ENCODE results near the gene PELI3. TPM values are rescaled to one million over a fixed set of nuclear protein-coding genes. Genes with fewer than 3 reads are reported as not detected.
"Not testable (repeated sequence)": the region's sequence is repeated elsewhere in the genome, so short reads cannot be mapped to it uniquely, and the experiment has no call there.

PELI3 gene
- 2.7 and 3.2 TPM in 2 replicates for total RNA-seq (2014; rRNA removed; shearing (Covaris generic))
- polyA plus RNA-seq (2014; cell fraction: nucleus; rRNA removed): 7.8 and 8.9 TPM in 2 replicates

DNA sequence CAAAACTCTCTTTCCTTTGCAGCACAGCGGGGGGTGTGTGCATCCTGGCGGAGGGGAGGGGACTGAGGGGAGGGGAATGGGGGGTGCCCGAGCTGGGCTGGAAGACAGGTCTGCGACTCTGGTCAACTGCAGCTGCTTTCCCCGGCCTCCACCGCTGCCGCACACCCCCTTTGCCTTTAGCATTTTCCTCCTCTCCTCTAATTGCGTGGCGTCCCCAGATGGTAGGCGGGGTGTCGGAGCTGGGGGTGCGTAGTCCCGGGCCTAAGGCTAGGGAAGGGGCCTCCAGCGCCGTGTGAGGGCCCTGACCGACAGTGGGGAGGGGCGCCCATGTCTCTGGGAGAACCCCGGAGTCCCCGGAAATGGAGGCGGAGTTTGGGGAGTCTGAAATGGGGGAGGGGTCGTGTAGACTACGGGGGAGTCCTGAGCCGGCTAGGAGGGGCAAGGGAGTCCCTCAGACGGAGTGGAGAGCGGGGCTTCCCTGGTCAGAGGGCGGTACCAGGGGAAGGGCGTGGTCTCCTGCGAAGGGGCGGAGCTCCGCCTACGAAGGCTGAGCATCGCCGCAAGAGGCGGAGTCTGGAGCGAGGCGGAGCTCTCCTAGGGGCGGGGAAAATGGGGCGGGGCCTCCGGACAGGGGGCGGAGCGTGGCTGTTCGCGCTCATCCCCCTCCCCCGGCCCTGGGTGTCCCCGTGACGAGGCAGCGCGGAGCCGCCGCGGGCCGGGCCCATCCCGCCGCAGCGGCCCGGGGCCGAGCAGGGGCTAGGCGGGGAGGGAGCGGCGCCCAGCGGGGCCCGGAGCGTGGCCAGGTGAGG, at the start of gene PELI3:
Gene PELI3, plus strand, starts transcription at position 681 of the 809 bp plus-strand sequence. CDS start 1,224 bp downstream, outside the sequence.
- DNase-seq (ENCODE audit: extremely low read depth, low read depth): peak; percentile 80

GRCh38 chr11:66417000-66417399, 49.7 kb upstream of the PELI3 start:
- no peak for DNase-seq (ENCODE audit: extremely low read depth, low read depth)

DNA sequence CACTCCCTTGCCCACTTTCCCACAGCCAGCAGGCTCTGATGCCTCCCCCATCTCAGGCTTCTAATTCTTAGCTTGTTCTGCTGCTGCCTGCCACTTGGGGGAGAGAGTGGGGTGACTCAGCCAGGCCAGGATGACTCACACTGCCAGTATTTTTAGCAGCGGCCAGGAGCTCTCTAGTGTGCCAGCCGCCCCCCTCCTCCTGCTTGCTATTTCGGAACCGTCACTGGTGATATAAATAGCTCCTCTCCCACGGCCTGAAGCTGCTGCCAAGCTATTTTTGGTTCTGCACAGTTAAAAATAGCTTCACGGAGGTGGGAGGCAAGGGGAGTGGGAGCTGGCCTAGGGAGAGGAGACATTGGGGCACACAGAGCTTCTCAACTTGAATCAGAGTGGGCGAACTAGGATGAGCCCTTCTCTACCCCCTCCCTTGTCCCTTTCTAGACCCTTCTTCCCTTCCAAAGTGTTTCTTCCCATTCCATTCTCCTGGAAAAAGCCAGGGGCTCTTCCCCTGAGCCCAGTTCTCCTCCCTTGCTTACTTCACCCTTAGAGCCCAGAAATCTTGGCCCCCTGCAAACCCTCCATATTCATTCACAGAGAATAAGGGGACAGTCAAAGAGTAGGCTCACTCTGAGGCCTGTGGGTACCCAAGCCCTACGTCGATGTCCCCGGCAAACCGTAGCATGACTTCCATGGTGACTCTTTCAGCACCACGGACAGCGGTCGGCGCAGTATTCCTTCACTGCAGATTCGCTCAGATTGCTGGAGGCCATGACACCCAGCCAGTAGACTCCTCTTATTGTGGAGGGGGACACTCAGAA, 48.3 kb upstream of the PELI3 start:
- DNase-seq (ENCODE audit: extremely low read depth, low read depth): peak; percentile 61

DNA sequence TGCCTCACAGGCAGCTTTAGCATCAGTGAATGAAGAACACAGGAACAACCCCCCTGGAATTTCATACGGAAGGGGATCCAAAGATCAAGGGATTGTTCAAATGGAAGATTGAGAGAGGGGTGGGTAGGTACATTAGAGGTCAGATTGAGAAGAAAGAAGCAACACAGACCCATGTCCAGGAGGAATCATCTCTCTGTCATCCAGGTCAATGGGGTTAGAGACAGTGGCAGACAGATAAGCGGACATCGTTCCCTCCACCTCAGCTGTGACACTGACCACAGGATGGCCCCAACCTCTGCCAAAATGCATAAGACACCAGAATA, 47.8 kb upstream of the PELI3 start:
- no peak for DNase-seq (ENCODE audit: extremely low read depth, low read depth)

- no peak for DNase-seq (ENCODE audit: extremely low read depth, low read depth)
Observed at GRCh38 chr11:66419825-66420224, 46.9 kb upstream of the PELI3 start.

GRCh38 chr11:66420671-66421476, 45.8 kb upstream of the PELI3 start, which contains the start of gene NPAS4:
Gene NPAS4, plus strand, starts transcription at chr11:66421035. Its CDS starts 145 bp downstream, at chr11:66421180.
- no peak for DNase-seq (ENCODE audit: extremely low read depth, low read depth)

DNA sequence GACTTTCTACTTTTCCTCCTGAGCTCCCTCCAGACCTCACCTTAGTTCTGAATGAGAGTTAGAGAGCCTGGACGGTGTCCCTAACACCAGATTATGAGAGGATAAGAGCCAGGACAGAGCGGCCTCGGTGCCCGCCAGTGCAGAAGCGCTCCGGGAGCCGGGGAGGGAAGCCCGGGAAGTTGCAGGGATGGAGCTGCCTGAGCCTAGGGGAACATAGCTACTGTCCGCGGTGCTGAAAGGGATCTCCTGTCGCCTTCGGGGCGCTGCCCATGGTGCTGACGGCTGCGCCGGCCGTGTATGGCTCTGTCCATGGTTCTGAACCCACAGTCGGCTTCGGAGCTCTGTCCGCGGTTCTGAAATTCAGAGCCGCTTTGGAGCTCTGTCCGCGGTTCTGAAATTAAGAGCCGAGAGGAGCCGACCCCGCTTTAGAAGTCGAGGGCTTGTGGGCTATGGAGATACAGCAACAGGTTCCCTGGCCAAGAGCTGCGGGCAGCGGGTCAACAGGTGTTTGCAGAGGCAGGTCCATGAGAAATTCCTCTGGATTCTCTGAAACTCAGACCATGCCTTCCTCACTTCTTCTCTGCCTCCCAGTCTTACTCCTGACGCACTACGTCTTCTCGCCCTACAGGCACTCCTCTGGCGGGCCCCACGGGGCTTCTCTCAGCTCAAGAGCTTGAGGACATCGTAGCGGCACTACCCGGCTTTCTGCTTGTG, 45.1 kb upstream of the PELI3 start:
- peak; percentile 83 for DNase-seq (ENCODE audit: extremely low read depth, low read depth)

- DNase-seq (ENCODE audit: extremely low read depth, low read depth): no peak
Observed at GRCh38 chr11:66426314-66426713, 40.4 kb upstream of the PELI3 start.

GRCh38 chr11:66428933-66429332, 37.8 kb upstream of the PELI3 start:
- no peak for DNase-seq (ENCODE audit: extremely low read depth, low read depth)

DNA sequence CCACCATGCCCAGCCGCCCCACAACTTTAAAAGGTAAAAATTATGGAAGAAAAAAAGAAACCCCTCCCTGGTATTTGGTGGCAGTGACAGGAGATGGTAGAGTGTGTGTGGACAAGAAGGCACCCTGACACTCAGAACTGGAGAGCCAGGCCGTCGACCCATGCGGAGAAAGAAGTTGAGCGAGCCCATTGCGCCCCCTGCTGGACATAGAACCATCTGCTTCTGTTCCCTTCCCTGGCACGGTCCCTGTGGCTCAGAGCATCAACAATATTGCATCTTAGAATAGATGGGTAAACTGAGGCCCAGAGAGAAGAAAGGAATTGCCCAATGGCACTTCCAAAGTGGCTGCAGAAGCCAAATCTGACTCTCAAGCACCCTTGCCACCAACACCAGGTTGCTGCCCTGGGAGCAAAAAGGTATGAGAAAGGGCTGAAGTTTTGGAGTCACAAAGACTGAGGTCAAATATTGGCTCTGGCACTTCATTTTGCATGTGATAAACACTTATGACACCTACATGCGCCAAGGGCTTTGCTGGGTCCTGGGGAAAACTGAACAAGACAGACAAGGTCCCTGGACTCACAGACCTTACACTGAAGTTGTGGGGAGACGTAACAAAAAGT, 36.6 kb upstream of the PELI3 start:
- DNase-seq (ENCODE audit: extremely low read depth, low read depth): peak; percentile 55

- DNase-seq (ENCODE audit: extremely low read depth, low read depth): not testable (repeated sequence)
Observed at GRCh38 chr11:66431287-66431686, 35.4 kb upstream of the PELI3 start.

DNA sequence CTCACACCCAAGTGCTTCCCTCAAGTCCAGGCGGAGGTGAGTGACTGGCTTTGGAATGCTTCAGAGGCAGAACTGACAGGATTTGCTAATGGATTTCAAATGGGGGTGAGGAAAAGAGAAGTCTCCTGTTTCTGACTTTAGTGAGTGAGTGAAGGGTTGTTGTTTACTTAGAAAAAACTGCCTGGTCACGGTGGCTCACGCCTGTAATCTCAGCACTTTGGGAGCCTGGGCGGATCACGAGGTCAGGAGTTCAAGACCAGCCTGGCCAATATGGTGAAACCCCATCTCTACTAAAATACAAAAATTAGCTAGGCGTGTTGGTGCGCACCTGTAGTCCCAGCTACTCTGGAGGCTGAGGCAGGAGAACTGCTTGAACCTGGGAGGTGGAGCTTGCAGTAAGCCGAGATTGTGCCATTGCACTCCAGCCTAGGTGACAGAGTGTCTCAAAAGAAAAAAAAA, 34.8 kb upstream of the PELI3 start:
- not testable (repeated sequence) for DNase-seq (ENCODE audit: extremely low read depth, low read depth)

DNA sequence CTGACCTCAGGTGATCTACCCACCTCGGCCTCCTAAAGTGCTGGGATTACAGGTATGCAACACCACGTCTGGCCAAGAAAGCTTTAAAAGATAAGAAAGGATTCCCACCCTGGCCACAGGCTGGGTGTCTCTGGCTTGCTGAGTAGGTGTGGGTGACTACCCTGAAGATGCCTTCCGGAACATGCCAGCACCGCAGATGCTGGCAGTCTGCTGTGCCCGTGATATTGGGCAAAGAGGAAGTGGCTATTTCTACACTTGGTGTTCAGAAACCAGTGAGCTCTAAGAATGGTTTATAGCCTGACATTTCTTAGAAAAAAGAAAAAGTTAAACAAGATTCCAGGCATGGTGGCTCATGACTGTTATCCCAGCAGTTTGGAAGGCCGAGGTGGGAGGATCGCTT, 34.1 kb upstream of the PELI3 start:
- no peak for DNase-seq (ENCODE audit: extremely low read depth, low read depth)

GRCh38 chr11:66437979-66438503, 28.7 kb upstream of the PELI3 start:
- no peak for DNase-seq (ENCODE audit: extremely low read depth, low read depth)

DNA sequence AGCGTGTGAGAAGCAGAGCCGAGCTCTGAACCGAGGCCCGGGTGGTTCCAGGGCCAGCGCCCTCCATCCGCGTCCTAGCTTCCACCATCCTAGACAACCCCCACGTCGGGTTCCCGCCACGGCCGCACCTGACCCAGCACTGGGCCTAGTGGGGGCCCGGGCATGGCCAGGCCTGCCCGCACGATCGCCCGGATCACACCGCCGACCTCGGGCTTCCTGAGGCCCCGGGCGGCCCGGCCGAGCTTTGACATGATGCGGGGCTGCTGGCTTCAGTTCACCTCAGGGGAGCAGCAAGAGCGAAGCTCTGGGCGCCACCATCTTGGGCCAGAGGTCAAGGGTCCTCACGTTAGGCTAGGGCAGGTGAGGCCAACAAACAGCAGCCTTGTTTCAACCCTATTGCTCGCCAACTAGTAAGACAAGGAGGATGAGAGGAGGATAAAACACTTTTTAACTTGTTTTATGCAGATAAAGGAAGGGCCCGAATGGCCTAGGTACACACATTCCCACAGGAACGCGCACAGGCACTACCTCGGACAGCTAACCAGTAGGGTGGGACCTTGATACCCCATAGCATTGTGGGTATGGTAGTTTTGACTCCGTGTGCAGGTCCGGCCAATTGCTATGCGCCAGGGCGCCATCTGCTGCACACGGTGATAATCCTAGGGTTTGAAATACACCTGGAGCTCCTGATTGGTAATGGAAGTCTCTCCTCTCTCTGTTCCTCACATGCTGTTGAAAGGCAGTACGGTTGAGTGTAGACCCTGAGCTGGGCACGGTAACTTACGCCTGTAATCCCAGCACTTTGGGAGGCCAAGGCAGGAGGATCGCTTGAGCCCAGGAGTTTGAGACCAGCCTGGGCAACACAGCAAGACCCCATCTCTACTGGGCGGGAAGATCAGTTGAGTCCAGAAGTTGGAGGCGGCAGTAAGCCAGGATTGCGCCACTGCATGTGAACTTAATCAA, 27.9 kb upstream of the PELI3 start, which contains the start of gene MRPL11:
Gene MRPL11, minus strand, starts transcription at position 345 of the 963 bp plus-strand sequence. Its CDS starts 94 bp downstream, at position 251.
- DNase-seq (ENCODE audit: extremely low read depth, low read depth): peak; percentile 88

- not testable (repeated sequence) for DNase-seq (ENCODE audit: extremely low read depth, low read depth)
Observed at GRCh38 chr11:66440101-66440939, 26.4 kb upstream of the PELI3 start.

DNA sequence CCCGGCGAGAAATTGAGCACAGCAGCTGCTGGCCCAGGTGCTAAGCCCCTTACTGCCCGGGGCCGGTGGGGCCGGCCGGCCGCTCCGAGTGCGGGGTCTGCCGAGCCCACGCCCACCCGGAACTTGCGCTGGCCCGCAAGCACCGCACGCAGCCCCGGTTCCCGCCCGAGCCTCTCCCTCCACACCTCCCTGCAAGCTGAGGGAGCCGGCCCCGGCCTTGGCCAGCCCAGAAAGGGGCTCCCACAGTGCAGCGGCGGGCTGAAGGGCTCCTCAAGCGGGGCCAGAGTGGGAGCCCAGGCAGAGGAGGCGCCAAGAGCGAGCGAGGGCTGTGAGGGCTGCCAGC, 25.8 kb upstream of the PELI3 start:
- not testable (repeated sequence) for DNase-seq (ENCODE audit: extremely low read depth, low read depth)

All from NCI-H460 (cell line).